Activated CD4-positive, alpha-beta memory T cell treated with anti-CD3 and anti-CD28 coated beads for 36 hours (primary cell): ENCODE measurements around the gene LRRFIP1. TPM values are rescaled to one million over a fixed set of nuclear protein-coding genes. Genes with fewer than 3 reads are reported as not detected.

Source experiments
- CTCF ChIA-PET: fragments of 350-600 bp; sonication (Branson Sonifier 250); formaldehyde crosslinking; loops from one replicate; lab custom pipeline; 2021; ENCODE audit warnings: antibody characterized with exemption, inconsistent platforms; lab: Charles Lee
- POLR2A ChIA-PET: fragments of 350-600 bp; sonication (Branson Sonifier 250); formaldehyde crosslinking; loops from one replicate; lab custom pipeline; 2021; ENCODE audit warnings: antibody characterized with exemption; lab: Charles Lee
- DNase-seq: peaks from one replicate; pipeline ENCODE4 v3.0.0-alpha.2; 2020
- H3K27ac Mint-ChIP-seq: one replicate; pipeline ENCODE4 v1.8.0; 2021; ENCODE audit warnings: mixed read lengths
- H3K27me3 Mint-ChIP-seq: one replicate; pipeline ENCODE4 v1.8.0; 2021; ENCODE audit warnings: mixed read lengths
- H3K36me3 Mint-ChIP-seq: one replicate; pipeline ENCODE4 v1.8.0; 2021; ENCODE audit warnings: mixed read lengths
- H3K4me1 Mint-ChIP-seq: one replicate; pipeline ENCODE4 v1.8.0; 2021; ENCODE audit warnings: low read depth, mixed read lengths
- H3K4me3 Mint-ChIP-seq: one replicate; pipeline ENCODE4 v1.8.0; 2021; ENCODE audit warnings: mild to moderate bottlenecking, mixed read lengths
- H3K9me3 Mint-ChIP-seq: one replicate; pipeline ENCODE4 v1.8.0; 2021; ENCODE audit warnings: mixed read lengths
- intact Hi-C: fragments of 100-400 bp; cut with micrococcal nuclease; formaldehyde crosslinking; loops from one replicate; pipeline ENCODE4 v1.15.1; 2023
- total RNA-seq, 2 experiments: library from RNA; stranded (reverse); gene quantifications; one replicate each; pipeline ENCODE4 v1.2.3, GENCODE V29; 2021

LRRFIP1 gene
- 100 to 1,000 TPM; 238 to 240 TPM for total RNA-seq

DNA sequence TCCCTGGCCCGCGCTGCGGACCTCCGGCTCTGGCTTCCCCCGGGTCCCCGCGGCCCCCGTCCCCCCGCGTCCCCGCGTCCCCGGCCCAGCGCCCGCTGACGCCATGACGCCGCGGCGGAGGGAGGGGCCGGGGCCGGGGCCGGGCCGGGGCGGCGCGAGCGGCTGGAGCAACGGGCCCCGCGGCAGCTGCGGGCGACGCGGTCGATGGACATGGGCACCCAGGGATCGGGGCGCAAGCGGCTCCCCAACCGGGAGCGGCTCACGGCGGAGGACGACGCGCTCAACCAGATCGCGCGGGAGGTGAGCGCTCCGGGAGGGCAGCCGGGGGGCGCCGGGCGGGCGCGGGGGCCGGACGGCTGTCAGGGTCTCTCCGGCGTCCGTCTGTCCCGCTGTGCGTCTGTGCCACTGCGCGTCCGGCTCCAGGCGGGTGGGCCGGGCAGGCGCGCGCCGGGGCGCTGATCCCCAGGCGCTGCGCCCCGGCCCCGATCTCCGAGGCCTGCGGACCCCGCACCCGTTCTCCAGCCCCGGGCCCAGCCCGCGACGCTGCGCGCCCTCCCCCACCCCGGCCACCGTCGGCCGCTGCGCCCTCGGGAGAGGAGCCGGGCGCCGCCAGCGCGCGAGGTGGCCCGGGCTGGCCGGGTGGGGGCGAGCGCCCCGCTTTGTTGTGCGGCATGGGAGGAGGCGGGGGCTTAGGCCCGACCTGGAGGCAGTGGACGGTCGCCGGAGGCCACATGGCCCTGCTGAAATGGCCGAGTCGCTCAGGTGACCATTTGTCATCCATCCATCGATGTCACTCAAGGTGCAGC is at the start of gene LRRFIP1:
Gene LRRFIP1, plus strand, starts transcription at position 147 of the 806 bp plus-strand sequence. Its CDS starts 58 bp downstream, at position 205.
- Mint-ChIP-seq H3K27me3 (peaks cover 24% of the 10 kb centered on the region), H3K27ac (no peak within 1 kb of the TSS), H3K4me1 (peaks cover 15% of the 10 kb centered on the region), H3K36me3 (no peaks in the 10 kb centered on the region), H3K9me3 (no peaks in the 10 kb centered on the region), H3K4me3 (peak within 1 kb of the TSS; percentile 78)
- CTCF ChIA-PET, result no interaction called here
- intact Hi-C loops, result no loop called here
- DNase-seq, result peak; percentile 21
- POLR2A ChIA-PET, result no interaction called here

GRCh38 chr2:237577956-237578870 is 49.2 kb upstream of the LRRFIP1 start:
- Mint-ChIP-seq H3K4me3 (no peak overlapping the region), H3K4me1 (peaks cover 5% of the 10 kb centered on the region), H3K36me3 (no peaks in the 10 kb centered on the region), H3K9me3 (no peaks in the 10 kb centered on the region), H3K27me3 (no peaks in the 10 kb centered on the region), H3K27ac (no peak overlapping the region)
- intact Hi-C loops, result no loop called here
- CTCF ChIA-PET, result interaction anchor here (8.5 kb wide), 1 partner anchor 66 kb away, joined by 399 read pairs; no protein-coding TSS in a partner anchor
- POLR2A ChIA-PET, result no interaction called here
- no peak for DNase-seq

GRCh38 chr2:237581326-237581725 is 46.1 kb upstream of the LRRFIP1 start:
- Mint-ChIP-seq H3K4me3 (no peak overlapping the region), H3K36me3 (no peaks in the 10 kb centered on the region), H3K4me1 (peaks cover 5% of the 10 kb centered on the region), H3K27me3 (no peaks in the 10 kb centered on the region), H3K27ac (no peak overlapping the region), H3K9me3 (no peaks in the 10 kb centered on the region)
- CTCF ChIA-PET, result interaction anchor here (0.7 to 3.8 kb wide), 18 partner anchors 9 to 682 kb away, joined by 3 to 54 read pairs (median 5); no protein-coding TSS in a partner anchor
- DNase-seq, result no peak
- POLR2A ChIA-PET, result interaction anchor here (0.8 kb wide), 1 partner anchor 194 kb away, joined by 3 read pairs; no protein-coding TSS in a partner anchor
- intact Hi-C loops, result loop anchor here (1.0 to 5.0 kb wide), 6 partner anchors 91 to 681 kb away; no protein-coding TSS in a partner anchor

- Mint-ChIP-seq H3K27me3 (no peaks in the 10 kb centered on the region), H3K27ac (no peak overlapping the region), H3K9me3 (no peaks in the 10 kb centered on the region), H3K4me3 (no peak overlapping the region), H3K36me3 (no peaks in the 10 kb centered on the region), H3K4me1 (peaks cover 5% of the 10 kb centered on the region)
- intact Hi-C loops, result loop anchor here (1.0 to 5.0 kb wide), 6 partner anchors 91 to 681 kb away; no protein-coding TSS in a partner anchor
- CTCF ChIA-PET, result interaction anchor here (0.7 to 3.8 kb wide), 20 partner anchors 10 to 681 kb away, joined by 3 to 54 read pairs (median 5); no protein-coding TSS in a partner anchor
- POLR2A ChIA-PET, result interaction anchor here (0.8 kb wide), 1 partner anchor 193 kb away, joined by 3 read pairs; no protein-coding TSS in a partner anchor
- peak; percentile 80 for DNase-seq
Observed at GRCh38 chr2:237581751-237582746, 45.3 kb upstream of the LRRFIP1 start.

- Mint-ChIP-seq H3K27me3 (no peaks in the 10 kb centered on the region), H3K4me1 (peaks cover 5% of the 10 kb centered on the region), H3K4me3 (no peak overlapping the region), H3K27ac (no peak overlapping the region), H3K9me3 (no peaks in the 10 kb centered on the region), H3K36me3 (no peaks in the 10 kb centered on the region)
- POLR2A ChIA-PET, result no interaction called here
- no peak for DNase-seq
- intact Hi-C loops, result loop anchor here (5.0 kb wide), 1 partner anchor 156 kb away; no protein-coding TSS in a partner anchor
- CTCF ChIA-PET, result interaction anchor here (1.1 to 3.2 kb wide), 4 partner anchors 12 to 192 kb away, joined by 4 to 13 read pairs (median 6); no protein-coding TSS in a partner anchor
Observed at GRCh38 chr2:237583385-237584295, 43.7 kb upstream of the LRRFIP1 start.

DNA sequence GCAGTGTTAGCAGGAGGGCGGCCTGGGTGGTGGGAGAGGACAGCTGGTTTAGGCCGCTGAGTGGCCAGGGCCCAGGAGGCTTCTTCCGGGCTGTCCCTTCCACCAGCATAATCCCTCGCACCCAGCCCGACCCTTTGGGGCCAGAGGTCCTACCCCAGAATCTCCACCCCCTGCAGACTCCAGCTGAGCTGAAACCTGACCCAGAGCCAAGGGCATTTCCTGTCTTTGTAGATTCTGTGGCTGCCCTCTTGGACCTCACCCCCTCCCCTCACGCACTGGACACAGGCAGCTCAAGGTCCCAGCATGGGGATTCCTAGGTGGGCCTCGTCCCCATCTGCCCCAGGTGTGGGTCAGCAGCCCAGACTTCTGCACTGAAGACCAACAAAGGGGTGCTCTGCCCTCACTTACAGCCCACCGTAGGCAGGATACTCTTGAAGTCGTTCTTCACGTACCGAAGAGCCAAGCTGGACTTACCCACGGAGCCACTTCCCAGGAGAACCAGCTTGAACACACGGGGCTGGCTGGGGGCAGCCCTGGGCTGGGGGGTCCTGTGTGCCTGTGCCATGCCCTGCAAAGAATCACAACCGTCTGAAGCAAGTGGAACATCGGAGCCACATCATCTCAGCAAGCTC is 41.7 kb upstream of the LRRFIP1 start:
- no peak for DNase-seq
- POLR2A ChIA-PET, result no interaction called here
- H3K9me3 Mint-ChIP-seq, result no peaks in the 10 kb centered on the region
- peaks cover 3% of the 10 kb centered on the region for H3K4me1 Mint-ChIP-seq
- H3K27ac Mint-ChIP-seq, result no peak overlapping the region
- no peak overlapping the region for H3K4me3 Mint-ChIP-seq
- no peaks in the 10 kb centered on the region for H3K27me3 Mint-ChIP-seq
- CTCF ChIA-PET, result interaction anchor here (0.9 to 3.2 kb wide), 3 partner anchors 14 to 253 kb away, joined by 3 to 13 read pairs (median 8); no protein-coding TSS in a partner anchor
- intact Hi-C loops, result no loop called here
- H3K36me3 Mint-ChIP-seq, result no peaks in the 10 kb centered on the region

- no peak overlapping the region for H3K27ac Mint-ChIP-seq
- no peaks in the 10 kb centered on the region for H3K36me3 Mint-ChIP-seq
- ChIA-PET CTCF (interaction anchor here (1.3 kb wide), 1 partner anchor 16 kb away, joined by 3 read pairs; no protein-coding TSS in a partner anchor), POLR2A (no interaction called here)
- no peaks in the 10 kb centered on the region for H3K9me3 Mint-ChIP-seq
- H3K4me1 Mint-ChIP-seq, result peaks cover 5% of the 10 kb centered on the region
- no peak overlapping the region for H3K4me3 Mint-ChIP-seq
- intact Hi-C loops, result no loop called here
- DNase-seq, result no peak
- H3K27me3 Mint-ChIP-seq, result no peaks in the 10 kb centered on the region
Observed at GRCh38 chr2:237588044-237588696, 39.2 kb upstream of the LRRFIP1 start.

DNA sequence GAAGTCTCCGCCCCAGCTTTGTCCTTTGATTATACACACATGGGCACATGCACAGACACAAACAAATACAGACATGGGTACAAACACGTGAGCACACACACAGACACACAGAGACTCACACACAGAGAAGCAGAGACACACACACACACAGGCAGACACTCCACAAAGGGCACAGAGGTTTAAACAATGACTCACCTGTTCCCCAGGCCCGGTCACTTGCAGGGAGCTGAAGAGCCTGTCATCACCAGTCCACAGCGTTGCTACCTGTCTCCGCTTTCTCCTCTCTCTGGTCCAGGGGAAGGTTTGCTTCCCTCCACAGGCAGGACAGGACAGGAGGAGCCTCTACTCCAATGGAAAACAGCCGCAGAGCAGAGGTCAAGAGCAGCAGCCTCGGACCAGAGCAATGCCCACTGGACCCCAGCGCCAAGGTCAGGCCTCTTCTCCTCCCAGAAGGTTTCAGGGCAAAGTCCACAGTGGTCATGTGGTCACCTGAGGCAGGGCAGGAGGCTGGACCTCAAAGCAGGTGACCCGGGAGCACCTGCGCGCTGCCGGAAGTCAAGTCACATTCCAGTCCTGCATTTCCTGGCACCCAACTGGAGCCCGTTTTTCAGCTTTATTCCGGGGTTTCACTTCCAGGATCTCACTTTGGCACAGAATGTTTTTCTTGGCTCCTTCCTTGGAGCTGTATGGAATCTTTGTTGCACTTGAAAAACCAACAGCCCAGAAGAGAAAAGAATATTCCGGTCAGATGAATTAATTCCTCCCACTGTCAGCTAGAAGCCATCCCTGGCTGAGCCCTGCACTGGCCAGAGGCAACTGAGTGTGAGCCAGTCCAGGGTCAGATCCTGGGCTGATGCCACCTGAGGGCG is 36.9 kb upstream of the LRRFIP1 start, which contains the start of gene RAB17:
Gene RAB17, minus strand, starts transcription at position 463 of the 869 bp plus-strand sequence. CDS start 4,580 bp downstream, outside the sequence.
- H3K4me3 Mint-ChIP-seq, result no peak within 1 kb of the TSS
- ChIA-PET POLR2A (no interaction called here), CTCF (interaction anchor here (1.0 to 3.4 kb wide), 2 partner anchors 18 to 78 kb away, joined by 3 to 11 read pairs; no protein-coding TSS in a partner anchor)
- no peaks in the 10 kb centered on the region for H3K9me3 Mint-ChIP-seq
- DNase-seq, result no peak
- peaks cover 5% of the 10 kb centered on the region for H3K4me1 Mint-ChIP-seq
- no peak within 1 kb of the TSS for H3K27ac Mint-ChIP-seq
- intact Hi-C loops, result no loop called here
- H3K27me3 Mint-ChIP-seq, result no peaks in the 10 kb centered on the region
- no peaks in the 10 kb centered on the region for H3K36me3 Mint-ChIP-seq
